Tibial nerve (tissue), 3 donors: ENCODE results near the gene STARD13.

Experiments used
- CTCF ChIP-seq, 5 experiments: fragments of 200-600 bp in 3 of 5; fragments of 450-650 bp in 2 of 5; sonication (generic) in 3 of 5; IDR thresholded peaks; one replicate each; pipeline ENCODE4 v1.5.1; 2016 to 2019; ENCODE audit warnings: antibody characterized with exemption in 5 of 5, mild to moderate bottlenecking in 3 of 5, moderate library complexity in 2 of 5
- POLR2A ChIP-seq, 2 donors: fragments of 450-650 bp; IDR thresholded peaks; one replicate each; pipeline ENCODE4 v1.6.1; 2017; ENCODE audit warnings: antibody characterized with exemption in 2 of 2, mild to moderate bottlenecking in 2 of 2, moderate library complexity in 2 of 2

- TF ChIP-seq CTCF (IDR thresholded peaks at IDR 0.05) (no peak), POLR2A (IDR thresholded peaks at IDR 0.05) (no peak)
Observed at GRCh38 chr13:33193428-33193974, 92.1 kb downstream of the STARD13 start.
